ENCODE data around the gene CRACR2A.

GRCh38 chr12:3755898-3756297 is 3.0 kb upstream of the CRACR2A start:
- TF ChIP-seq CTCF (IDR thresholded peaks at IDR 0.05) (no peak), POLR2A (IDR thresholded peaks at IDR 0.05) (no peak), POLR2AphosphoS5 (IDR thresholded peaks at IDR 0.05) (no peak)
